GM12874 (cell line): Measurements from ENCODE around the gene CGA.

ENCODE experiments used
- CTCF ChIP-seq: IDR thresholded peaks from 2 replicates; pipeline ENCODE4 v1.5.1; 2011; ENCODE audit warnings: low read depth, mild to moderate bottlenecking, control low read depth, low read length, moderate library complexity; ENCODE audit not compliant: insufficient read depth

CGA gene

GRCh38 chr6:87088076-87088475, 6.8 kb downstream of the CGA start:
- no peak for TF ChIP-seq CTCF

- no peak for TF ChIP-seq CTCF
Measured at GRCh38 chr6:87082160-87082721, 12.7 kb downstream of the CGA start.

DNA sequence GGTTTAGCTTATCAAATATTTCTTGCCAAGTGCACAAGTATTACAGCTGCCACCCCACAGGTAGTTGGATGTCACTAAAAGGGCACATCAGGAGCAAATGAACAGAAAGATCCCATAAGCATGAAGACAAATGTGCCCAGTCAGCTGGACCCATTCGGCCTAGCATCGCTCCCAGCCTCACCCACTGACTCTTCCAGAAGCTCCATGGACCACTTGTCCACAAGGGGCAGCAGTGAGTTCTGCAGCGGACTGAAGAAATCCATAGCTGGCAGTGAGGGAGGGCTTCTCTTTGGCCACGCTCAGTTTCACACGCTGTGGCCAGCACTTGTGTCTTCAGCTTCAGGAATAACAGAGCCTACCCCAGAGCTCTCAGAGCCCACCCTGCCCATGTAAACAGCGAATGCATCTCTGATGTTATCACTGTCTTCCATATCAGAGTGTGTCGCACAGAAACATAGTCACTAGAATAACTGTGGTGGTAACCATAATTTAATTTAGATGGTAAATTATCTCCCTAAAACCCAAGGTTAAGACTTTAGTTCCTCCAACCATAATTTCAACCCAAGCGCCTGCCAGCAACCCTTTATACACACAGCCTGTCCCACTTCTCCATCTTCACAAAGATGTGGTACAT, 15.8 kb downstream of the CGA start:
- TF ChIP-seq CTCF: peak; percentile 97

- no peak for TF ChIP-seq CTCF
Measured at GRCh38 chr6:87075168-87075567, 19.7 kb downstream of the CGA start.

DNA sequence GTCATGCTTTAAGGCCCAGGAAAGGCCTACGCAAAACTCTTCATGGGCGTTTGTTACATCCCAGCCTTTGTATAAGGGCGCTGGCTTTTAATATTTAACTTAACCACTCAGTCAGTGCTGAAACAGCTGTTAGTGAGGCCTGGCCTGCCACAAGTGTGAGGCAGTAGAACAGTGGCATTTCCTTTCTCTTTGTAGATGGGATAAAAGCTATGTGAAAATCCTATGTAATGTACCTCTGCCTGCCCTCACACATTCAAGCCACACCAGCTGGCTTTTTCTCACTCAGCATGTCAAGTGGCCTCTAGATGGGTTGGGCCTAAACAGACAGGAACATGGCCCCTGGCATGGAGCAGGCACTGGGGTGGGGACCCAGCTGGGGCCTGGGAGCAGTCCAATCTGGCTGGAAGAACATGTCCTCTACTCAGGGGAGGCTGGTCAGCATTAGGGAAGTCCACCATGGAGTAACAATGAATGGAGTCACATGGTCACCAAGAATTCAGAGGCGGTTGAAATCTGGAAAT, 20.7 kb downstream of the CGA start:
- no peak for TF ChIP-seq CTCF

- no peak for TF ChIP-seq CTCF
Measured at GRCh38 chr6:87071683-87072082, 23.2 kb downstream of the CGA start.

DNA sequence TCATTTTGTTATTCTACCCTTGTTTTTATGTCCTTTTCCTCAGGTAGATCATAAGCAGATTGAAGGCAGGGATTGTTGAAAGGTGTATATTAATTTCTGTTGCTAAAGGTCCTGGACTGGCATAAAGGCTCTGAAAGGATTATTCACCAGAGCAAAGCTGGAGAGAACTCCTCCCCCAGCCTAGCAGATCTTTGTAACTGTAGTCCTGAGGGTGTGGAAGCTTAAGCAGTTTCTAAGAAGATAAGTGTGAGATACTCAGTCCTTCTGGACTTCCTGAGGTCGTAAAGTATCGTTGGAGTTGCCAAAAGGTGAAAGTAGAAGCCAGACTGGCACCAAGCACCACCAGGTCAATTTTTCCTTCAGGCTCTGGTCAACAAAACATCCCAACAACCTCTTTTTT, 24.2 kb downstream of the CGA start:
- no peak for TF ChIP-seq CTCF
